GM23248 (cell line): ENCODE measurements around the gene FRMD3.

Experiments
- EZH2 ChIP-seq: fragments of 200-600 bp; sonication (generic); IDR thresholded peaks from 2 replicates; pipeline ENCODE4 v1.6.1; 2018; ENCODE audit warnings: antibody characterized with exemption, mild to moderate bottlenecking; ENCODE audit not compliant: insufficient read depth, poor library complexity, severe bottlenecking
- EZH2phosphoT487 ChIP-seq: fragments of 200-600 bp; sonication (generic); IDR thresholded peaks from 2 replicates; pipeline ENCODE4 v1.6.1; 2018; ENCODE audit warnings: antibody characterized with exemption, moderate library complexity, mild to moderate bottlenecking, low read depth; ENCODE audit not compliant: insufficient read depth

GRCh38 chr9:83270116-83270515 is 268.1 kb downstream of the FRMD3 start:
- TF ChIP-seq EZH2: no peak
- no peak for TF ChIP-seq EZH2phosphoT487
